Retinal pigment epithelial cell (primary cell): ENCODE results near the gene DCLK1.

Experiments used
- DNase-seq: peaks from one replicate; pipeline ENCODE4 v3.0.0-alpha.2; 2010; ENCODE audit warnings: low read depth
- H3K4me3 ChIP-seq: 2 replicates; pipeline ENCODE4 v1.5.1; 2011; ENCODE audit warnings: mild to moderate bottlenecking, low read length, control low read depth, moderate library complexity
- TF ChIP-seq, protein P1 (sequence below): conservative IDR thresholded peaks from 2 replicates; pipeline ENCODE4 v1.5.1; 2011; ENCODE audit warnings: low read depth, low read length, control low read depth, inconsistent platforms

DCLK1 gene

DNA sequence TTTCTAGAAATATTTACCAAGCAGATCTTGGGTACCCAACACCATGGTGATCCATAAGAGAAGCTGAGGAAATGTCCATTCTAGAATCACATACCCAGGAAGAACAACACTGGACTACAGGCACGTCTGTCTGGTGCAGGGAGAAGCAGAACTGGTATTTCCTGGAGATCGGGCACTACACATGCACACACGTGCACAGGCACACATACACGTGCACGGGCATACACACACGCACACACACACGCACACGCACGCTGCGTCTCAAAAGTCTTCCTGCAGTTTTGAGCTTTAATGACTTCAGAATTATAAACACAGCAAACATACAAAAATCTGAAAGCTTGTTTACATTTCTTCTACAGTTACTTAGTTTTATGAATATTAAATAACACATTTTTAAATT, 189.8 kb downstream of the DCLK1 start:
- TF ChIP-seq, protein P1, sequence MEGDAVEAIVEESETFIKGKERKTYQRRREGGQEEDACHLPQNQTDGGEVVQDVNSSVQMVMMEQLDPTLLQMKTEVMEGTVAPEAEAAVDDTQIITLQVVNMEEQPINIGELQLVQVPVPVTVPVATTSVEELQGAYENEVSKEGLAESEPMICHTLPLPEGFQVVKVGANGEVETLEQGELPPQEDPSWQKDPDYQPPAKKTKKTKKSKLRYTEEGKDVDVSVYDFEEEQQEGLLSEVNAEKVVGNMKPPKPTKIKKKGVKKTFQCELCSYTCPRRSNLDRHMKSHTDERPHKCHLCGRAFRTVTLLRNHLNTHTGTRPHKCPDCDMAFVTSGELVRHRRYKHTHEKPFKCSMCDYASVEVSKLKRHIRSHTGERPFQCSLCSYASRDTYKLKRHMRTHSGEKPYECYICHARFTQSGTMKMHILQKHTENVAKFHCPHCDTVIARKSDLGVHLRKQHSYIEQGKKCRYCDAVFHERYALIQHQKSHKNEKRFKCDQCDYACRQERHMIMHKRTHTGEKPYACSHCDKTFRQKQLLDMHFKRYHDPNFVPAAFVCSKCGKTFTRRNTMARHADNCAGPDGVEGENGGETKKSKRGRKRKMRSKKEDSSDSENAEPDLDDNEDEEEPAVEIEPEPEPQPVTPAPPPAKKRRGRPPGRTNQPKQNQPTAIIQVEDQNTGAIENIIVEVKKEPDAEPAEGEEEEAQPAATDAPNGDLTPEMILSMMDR = no peak
- no peak for DNase-seq
- H3K4me3 ChIP-seq = no peak overlapping the region

DNA sequence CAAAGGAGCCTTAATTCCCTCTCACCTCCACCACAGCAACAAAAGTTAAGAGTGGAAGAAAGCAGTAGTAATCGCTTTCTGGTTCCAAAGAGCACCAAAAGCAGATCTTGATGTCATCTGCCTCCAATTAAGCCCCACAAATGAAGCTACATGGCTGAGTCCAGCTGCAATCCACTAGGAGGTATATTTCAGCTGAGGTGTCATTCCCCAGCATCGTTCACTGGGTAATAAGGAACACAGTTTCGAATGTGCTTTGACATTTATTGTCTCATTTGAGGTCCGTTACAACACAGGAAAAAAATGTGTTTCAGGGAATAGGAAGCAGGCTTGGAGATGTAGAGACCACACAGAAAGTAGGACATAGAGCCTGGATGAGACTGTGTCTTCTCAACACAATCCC, 190.4 kb downstream of the DCLK1 start:
- no peak overlapping the region for H3K4me3 ChIP-seq
- TF ChIP-seq, protein P1 = no peak
- DNase-seq = no peak

DNA sequence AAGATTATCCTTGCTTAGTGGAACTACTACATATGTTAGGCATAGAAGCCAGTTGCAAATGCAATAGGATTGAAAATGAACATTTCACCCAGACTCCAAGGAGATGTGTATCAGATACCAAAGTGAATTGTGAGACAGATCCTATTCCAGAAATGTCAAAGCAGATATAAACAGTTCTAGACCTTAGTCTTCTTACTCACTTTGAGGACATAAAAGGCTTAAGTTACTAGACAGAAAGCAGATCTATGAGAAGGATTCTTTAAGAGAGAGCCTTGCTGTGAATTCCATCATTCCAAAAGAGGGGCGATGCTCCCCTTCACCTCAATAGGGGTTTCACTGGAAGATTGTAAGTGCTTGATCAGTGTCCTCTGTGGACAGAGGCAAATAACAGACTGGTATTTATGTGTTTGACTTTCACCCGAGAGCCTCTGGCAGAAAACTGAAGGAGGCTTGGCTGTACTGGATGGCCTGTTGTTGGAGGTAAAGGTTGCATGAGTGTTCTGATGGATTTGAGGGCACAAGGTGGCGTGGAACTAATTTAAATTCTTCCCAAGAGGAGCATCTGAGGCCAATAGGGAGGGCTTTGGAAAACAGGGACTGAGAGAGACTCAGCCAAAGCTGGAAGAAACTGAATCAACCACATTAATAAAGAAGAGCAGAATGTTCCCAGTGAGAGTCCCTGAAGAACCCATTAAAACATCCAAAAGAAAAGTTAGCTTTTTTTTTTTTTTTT, 194.8 kb downstream of the DCLK1 start:
- no peak for DNase-seq
- TF ChIP-seq, protein P1 = no peak
- H3K4me3 ChIP-seq = no peak overlapping the region

DNA sequence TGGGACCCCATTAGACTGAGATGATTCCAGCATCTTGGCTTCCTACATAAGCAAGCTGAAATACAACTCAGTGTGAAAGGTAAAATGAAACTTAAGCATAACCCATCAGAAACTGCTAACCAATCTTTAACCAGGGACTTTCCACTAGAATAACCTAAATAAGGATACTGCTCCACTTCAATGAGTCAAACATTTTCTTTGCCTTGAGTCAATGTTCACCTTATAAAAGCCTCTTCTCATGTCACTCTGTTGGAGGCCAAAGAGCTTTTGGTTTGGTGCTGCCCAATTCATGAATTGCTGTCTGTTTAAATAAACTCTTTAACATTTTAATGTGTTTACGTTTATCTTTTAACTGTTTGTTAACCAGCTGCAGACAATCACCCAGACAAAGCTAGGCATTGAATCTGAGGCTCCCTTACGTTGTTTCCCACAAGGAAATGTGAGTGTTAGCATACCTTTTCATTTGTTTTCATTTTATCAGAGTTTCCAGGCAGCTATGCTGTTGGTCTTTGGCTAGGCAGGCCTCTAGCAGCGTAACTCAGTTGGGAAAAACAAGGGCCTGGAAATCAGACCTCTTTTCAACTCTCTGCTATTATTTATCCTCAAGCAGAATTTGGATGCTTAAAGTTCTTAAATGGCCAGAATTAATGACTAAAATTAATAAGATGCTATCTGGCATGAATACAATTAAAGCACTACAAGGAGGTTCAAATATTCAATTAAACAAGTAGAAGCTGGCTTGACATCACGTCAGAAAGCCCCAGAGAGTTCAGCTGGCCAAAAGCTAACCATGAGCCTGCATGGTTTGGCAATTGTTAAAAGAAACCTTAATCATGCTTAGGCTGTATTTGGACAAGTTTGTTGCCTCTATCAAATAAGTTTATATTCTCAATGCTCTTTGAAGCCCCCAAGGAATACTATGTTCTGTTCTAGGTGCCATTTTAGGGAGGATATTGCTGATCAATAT, 200.2 kb downstream of the DCLK1 start:
- no peak for DNase-seq

DNA sequence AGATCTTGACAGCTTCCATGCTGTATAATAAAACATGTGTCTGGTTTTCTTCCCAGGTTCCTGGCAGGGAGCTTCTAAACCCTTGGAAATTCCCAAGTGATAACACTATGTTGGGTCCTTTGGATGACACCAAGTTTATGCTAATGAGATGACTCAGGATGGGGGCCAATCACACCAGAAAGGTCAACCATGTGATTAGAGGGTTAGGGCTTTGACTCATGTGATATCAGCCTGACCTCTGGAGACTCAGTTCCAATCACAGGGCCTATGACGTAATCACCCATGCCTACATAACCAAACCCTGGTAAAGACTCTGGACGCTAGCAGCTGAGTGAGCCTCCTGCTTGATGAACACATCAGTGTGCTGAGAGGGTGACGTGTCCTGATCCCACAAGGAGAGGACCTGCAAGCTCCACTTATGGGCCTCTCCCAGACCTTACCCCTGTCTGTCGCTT, 203.6 kb downstream of the DCLK1 start:
- DNase-seq = peak; percentile 85

More for the DNA sequence above, 200.2 kb downstream of the DCLK1 start:
- no peak overlapping the region for H3K4me3 ChIP-seq
- TF ChIP-seq, protein P1 = no peak

DNA sequence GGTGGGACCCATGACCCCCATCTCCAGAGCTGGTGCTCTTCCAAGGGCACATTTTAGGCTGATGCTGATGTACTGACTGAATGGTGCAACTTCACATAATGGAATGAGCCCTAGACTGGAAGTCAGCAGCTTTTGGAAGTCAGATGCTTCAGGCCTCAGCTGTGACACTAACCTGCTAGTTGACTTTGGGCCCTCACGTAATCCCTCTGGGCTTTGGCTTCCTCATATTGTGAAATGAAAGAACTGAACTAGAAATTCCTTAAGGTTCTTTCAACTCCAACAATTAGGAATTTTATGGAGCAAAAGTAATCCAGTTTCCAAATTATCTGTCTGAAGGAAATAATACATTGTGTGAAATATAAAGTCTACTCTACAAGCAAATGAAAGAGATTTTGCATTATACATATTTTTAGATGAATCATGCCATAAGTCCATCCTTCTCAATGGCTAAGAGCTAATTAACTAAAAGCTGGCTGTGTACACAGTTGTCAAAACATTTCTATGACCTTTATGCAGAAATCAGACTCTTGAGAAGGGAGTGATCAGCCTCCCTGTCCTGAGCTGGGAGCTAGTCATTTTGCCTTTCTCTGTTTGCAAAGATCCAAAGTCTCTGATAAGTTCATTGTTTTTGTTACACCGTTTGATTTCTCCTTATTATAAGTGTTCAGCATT, 204.2 kb downstream of the DCLK1 start:
- H3K4me3 ChIP-seq = no peak overlapping the region
- DNase-seq = peak; percentile 54

More for the DNA sequence above, 203.6 kb downstream of the DCLK1 start:
- TF ChIP-seq, protein P1 = no peak
- H3K4me3 ChIP-seq = no peak overlapping the region

More for the DNA sequence above, 204.2 kb downstream of the DCLK1 start:
- TF ChIP-seq, protein P1 = no peak
